CD14-positive monocyte (primary cell): Measurements from ENCODE around the gene PLEKHN1. TPM values are rescaled to one million over a fixed set of nuclear protein-coding genes. Genes with fewer than 3 reads are reported as not detected.
"Not testable (repeated sequence)": the region's sequence is repeated elsewhere in the genome, so short reads cannot be mapped to it uniquely, and the experiment has no call there.

Experiments
- DNase-seq, 3 donors: peaks; one replicate each; pipeline ENCODE4 v3.0.0-alpha.2; 2011 to 2022
- H2AFZ ChIP-seq: 2 replicates; pipeline ENCODE4 v1.6.0; 2012; ENCODE audit warnings: mild to moderate bottlenecking, low read depth, low read length, inconsistent platforms; ENCODE audit not compliant: insufficient read depth, poor library complexity, severe bottlenecking
- H3K27ac ChIP-seq, 2 donors: 1 replicate in 1 of 2; 2 replicates in 1 of 2; pipeline ENCODE4 v1.5.1; 2012 to 2013; ENCODE audit warnings: low read length in 2 of 2, control low read depth in 1 of 2, inconsistent platforms in 1 of 2, low read depth in 1 of 2, mild to moderate bottlenecking in 1 of 2
- H3K27me3 ChIP-seq, 2 donors: one replicate each; pipeline versions ENCODE4 v1.6.0 to v1.6.1; 2011 to 2013; ENCODE audit warnings: low read length in 2 of 2; ENCODE audit not compliant: control insufficient read depth in 2 of 2, insufficient read depth in 2 of 2
- H3K36me3 ChIP-seq, 2 donors: replicated peaks in 1 of 2; 1 replicate in 1 of 2; 2 replicates in 1 of 2; pipeline versions ENCODE4 v1.5.1 to v1.6.1; 2012 to 2013; ENCODE audit warnings: low read length in 2 of 2, control low read depth in 1 of 2, inconsistent platforms in 1 of 2, mild to moderate bottlenecking in 1 of 2; ENCODE audit not compliant: insufficient read depth in 2 of 2, control insufficient read depth in 1 of 2
- H3K4me1 ChIP-seq, 2 donors: 1 replicate in 1 of 2; 2 replicates in 1 of 2; pipeline versions ENCODE4 v1.5.1 to v1.6.1; 2012 to 2013; ENCODE audit warnings: low read length in 2 of 2, control low read depth in 1 of 2, inconsistent platforms in 1 of 2, mild to moderate bottlenecking in 1 of 2, moderate library complexity in 1 of 2; ENCODE audit not compliant: insufficient read depth in 2 of 2, control insufficient read depth in 1 of 2
- H3K4me2 ChIP-seq: replicated peaks from 2 replicates; pipeline ENCODE3; 2012; ENCODE audit warnings: low read length, moderate library complexity, mild to moderate bottlenecking; ENCODE audit not compliant: poor library complexity, severe bottlenecking; ENCODE audit errors: extremely low read depth
- H3K4me3 ChIP-seq, 3 experiments: fragments of 200-600 bp in 1 of 3; sonication (generic) in 1 of 3; replicated peaks in 1 of 3; 1 replicate in 2 of 3; 2 replicates in 1 of 3; pipeline ENCODE4 v1.5.1; 2011 to 2013; ENCODE audit warnings: low read length in 3 of 3, mild to moderate bottlenecking in 3 of 3, control low read depth in 2 of 3, low read depth in 2 of 3, inconsistent platforms in 1 of 3, moderate library complexity in 1 of 3
- H3K79me2 ChIP-seq: 2 replicates; pipeline ENCODE4 v1.6.0; 2012; ENCODE audit warnings: mild to moderate bottlenecking, control low read depth, inconsistent platforms, low read length, moderate library complexity; ENCODE audit not compliant: insufficient read depth
- H3K9ac ChIP-seq: 2 replicates; pipeline ENCODE4 v1.6.0; 2017; ENCODE audit warnings: low read length, mild to moderate bottlenecking; ENCODE audit not compliant: insufficient read depth, poor library complexity, severe bottlenecking
- H3K9me3 ChIP-seq, 2 donors: replicated peaks in 1 of 2; 1 replicate in 1 of 2; 2 replicates in 1 of 2; pipeline versions ENCODE4 v1.5.1 to v1.6.1; 2012 to 2013; ENCODE audit warnings: low read length in 2 of 2, control low read depth in 1 of 2; ENCODE audit not compliant: control insufficient read depth in 1 of 2, insufficient read depth in 1 of 2
- H4K20me1 ChIP-seq: 2 replicates; pipeline ENCODE4 v1.6.0; 2012; ENCODE audit warnings: mild to moderate bottlenecking, low read length, control low read depth, moderate library complexity; ENCODE audit not compliant: insufficient read depth
- H3K27ac Mint-ChIP-seq, 7 donors: one replicate each; pipeline ENCODE4 v1.8.0; 2020; ENCODE audit warnings: mild to moderate bottlenecking in 7 of 7, mixed read lengths in 7 of 7, moderate library complexity in 6 of 7, inconsistent platforms in 2 of 7
- H3K27me3 Mint-ChIP-seq, 3 donors: one replicate each; pipeline ENCODE4 v1.8.0; 2021 to 2022; ENCODE audit warnings: low read depth in 3 of 3, mild to moderate bottlenecking in 3 of 3, mixed read lengths in 3 of 3, moderate library complexity in 3 of 3, inconsistent platforms in 1 of 3
- H3K36me3 Mint-ChIP-seq, 2 donors: one replicate each; pipeline ENCODE4 v1.8.0; 2020; ENCODE audit warnings: mixed read lengths in 2 of 2, inconsistent platforms in 1 of 2, mild to moderate bottlenecking in 1 of 2
- H3K4me1 Mint-ChIP-seq: one replicate; pipeline ENCODE4 v1.8.0; 2020; ENCODE audit warnings: mild to moderate bottlenecking, mixed read lengths
- H3K4me3 Mint-ChIP-seq, 2 donors: one replicate each; pipeline ENCODE4 v1.8.0; 2020; ENCODE audit warnings: mild to moderate bottlenecking in 2 of 2, mixed read lengths in 2 of 2, moderate library complexity in 1 of 2
- H3K9me3 Mint-ChIP-seq, 7 donors: one replicate each; pipeline ENCODE4 v1.8.0; 2020 to 2022; ENCODE audit warnings: mixed read lengths in 7 of 7, mild to moderate bottlenecking in 6 of 7, moderate library complexity in 6 of 7, inconsistent platforms in 2 of 7
- WGBS: methylation state at CpG from one replicate; pipeline ENCODE4 v1.1.5; 2013; ENCODE audit warnings: missing lambda C conversion rate; ENCODE audit not compliant: insufficient coverage; 5-methylcytosine and 5-hydroxymethylcytosine counted together
- intact Hi-C, 2 donors: fragments of 100-400 bp; cut with micrococcal nuclease; formaldehyde crosslinking; loops; one replicate each; pipeline versions ENCODE4 v1.15.0 to v1.15.1; 2023
- polyA plus RNA-seq, 3 donors: library from polyadenylated mRNA; depleted of rRNA in 1 of 3; unstranded in 2 of 3; stranded (reverse) in 1 of 3; fragments of 300-500 nt in 2 of 3; fragments of >200 nt in 1 of 3; fragmentation: Illumina TruSeq in 2 of 3; gene quantifications; 1 replicate in 2 of 3; 2 replicates in 1 of 3; pipeline ENCODE4 v1.2.3, GENCODE V29; 2012 to 2021
- TF ChIP-seq, protein P1 (sequence below): fragments of 200-600 bp; IDR thresholded peaks from one replicate; pipeline ENCODE4 v1.8.0; 2022; ENCODE audit warnings: antibody characterized with exemption, mild to moderate bottlenecking

PLEKHN1 gene
- polyA plus RNA-seq, 3 donors: 0.21 to 1.5 (median 0.62) TPM

DNA sequence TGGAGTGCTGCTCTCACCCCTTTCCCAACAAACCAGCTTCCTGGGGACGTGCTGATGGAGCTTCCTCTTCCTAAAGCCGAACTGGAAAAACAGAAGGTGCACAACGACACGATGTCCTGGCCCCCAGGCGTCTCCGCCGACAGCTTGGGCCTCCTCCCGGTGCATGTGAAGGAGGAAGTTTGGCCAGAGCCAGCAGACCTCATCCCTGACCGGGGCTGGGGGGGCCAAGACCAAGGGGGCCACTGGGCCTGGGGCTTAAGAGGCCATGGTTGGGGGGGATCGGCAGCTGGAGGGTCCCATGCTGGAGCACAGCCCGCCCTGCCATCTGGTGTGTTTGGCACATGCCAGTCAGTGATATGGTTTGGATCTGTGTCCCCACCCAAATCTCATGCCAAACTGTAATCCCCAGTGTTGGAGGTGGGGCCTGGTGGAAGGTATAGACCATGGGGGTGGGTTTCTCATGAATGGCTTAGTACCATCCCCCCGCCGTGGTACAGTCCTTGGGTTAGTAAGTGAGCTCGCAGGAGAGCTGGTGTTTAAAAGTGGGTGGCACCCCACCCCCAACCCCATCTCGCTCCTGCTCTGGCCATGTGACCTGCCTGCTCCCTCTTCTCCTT is 27.2 kb downstream of the PLEKHN1 start:
- H3K4me1 Mint-ChIP-seq: peaks cover 6% of the 10 kb centered on the region
- Histone ChIP-seq H3K4me3 (no peak overlapping the region), H3K27me3 (peaks cover 16 to 47% of the 10 kb centered on the region in 2 donors), H3K27ac (no peak overlapping the region), H3K36me3 (no peaks in the 10 kb centered on the region), H4K20me1 (peaks cover 12% of the 10 kb centered on the region), H2AFZ (no peak overlapping the region), H3K4me1 (no peaks in the 10 kb centered on the region), H3K4me2 (no peak overlapping the region), H3K9me3 (peaks cover 22 to 28% of the 10 kb centered on the region in 2 donors), H3K9ac (no peak overlapping the region), H3K79me2 (no peaks in the 10 kb centered on the region)
- WGBS: 68% methylated on average over 12 of the region's 15 CpGs
- peaks cover 14 to 37% (median 30%) of the 10 kb centered on the region in 7 donors for H3K9me3 Mint-ChIP-seq
- DNase-seq: peak in 1 of 3 donors; percentile 8
- H3K4me3 Mint-ChIP-seq: no peak overlapping the region
- H3K27ac Mint-ChIP-seq: no peak overlapping the region
- TF ChIP-seq, protein P1, sequence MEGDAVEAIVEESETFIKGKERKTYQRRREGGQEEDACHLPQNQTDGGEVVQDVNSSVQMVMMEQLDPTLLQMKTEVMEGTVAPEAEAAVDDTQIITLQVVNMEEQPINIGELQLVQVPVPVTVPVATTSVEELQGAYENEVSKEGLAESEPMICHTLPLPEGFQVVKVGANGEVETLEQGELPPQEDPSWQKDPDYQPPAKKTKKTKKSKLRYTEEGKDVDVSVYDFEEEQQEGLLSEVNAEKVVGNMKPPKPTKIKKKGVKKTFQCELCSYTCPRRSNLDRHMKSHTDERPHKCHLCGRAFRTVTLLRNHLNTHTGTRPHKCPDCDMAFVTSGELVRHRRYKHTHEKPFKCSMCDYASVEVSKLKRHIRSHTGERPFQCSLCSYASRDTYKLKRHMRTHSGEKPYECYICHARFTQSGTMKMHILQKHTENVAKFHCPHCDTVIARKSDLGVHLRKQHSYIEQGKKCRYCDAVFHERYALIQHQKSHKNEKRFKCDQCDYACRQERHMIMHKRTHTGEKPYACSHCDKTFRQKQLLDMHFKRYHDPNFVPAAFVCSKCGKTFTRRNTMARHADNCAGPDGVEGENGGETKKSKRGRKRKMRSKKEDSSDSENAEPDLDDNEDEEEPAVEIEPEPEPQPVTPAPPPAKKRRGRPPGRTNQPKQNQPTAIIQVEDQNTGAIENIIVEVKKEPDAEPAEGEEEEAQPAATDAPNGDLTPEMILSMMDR: no peak
- H3K27me3 Mint-ChIP-seq: peaks cover 58 to 81% (median 69%) of the 10 kb centered on the region in 3 donors
- H3K36me3 Mint-ChIP-seq: peaks cover 0 to 2% of the 10 kb centered on the region in 2 donors
- intact Hi-C loops: no loop called here

DNA sequence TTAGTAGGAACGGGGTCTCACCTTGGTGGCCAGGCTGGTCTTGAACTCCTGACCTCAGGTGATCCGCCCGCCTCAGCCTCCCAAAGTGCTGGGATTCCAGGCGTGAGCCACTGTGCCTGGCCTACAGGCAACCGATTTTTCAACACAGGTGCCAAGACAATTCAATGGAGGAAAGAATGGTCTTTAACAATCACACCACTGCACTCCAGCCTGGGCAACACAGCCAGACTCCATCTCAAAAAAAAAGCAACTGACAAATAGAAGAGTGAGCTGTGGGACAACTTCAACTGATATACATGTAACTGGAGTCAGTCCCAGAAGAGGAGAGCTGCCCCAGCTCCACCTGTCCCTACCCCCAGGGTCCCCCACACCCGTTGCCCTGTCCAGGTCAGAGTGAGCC is 28.3 kb downstream of the PLEKHN1 start:
- H3K4me3 ChIP-seq, H3K4me1 Mint-ChIP-seq, H3K79me2 ChIP-seq, intact Hi-C loops, H2AFZ ChIP-seq, H3K9ac ChIP-seq, H3K36me3 Mint-ChIP-seq, DNase-seq, H3K4me1 ChIP-seq, H3K36me3 ChIP-seq, H3K4me2 ChIP-seq, H3K27ac ChIP-seq: not testable (repeated sequence)
- Histone ChIP-seq H3K9me3 (peaks cover 22 to 28% of the 10 kb centered on the region in 2 donors), H3K27me3 (peaks cover 19 to 41% of the 10 kb centered on the region in 2 donors), H4K20me1 (peaks cover 12% of the 10 kb centered on the region)
- Mint-ChIP-seq H3K9me3 (peaks cover 8 to 40% (median 30%) of the 10 kb centered on the region in 7 donors), H3K4me3 (peak overlapping the region in 1 of 2 donors; percentile 70), H3K27ac (peak overlapping the region in 1 of 7 donors; percentile 19), H3K27me3 (peaks cover 50 to 80% (median 66%) of the 10 kb centered on the region in 3 donors)
- 75% methylated on average over 2 of the region's 6 CpGs for WGBS
